GM12872 (cell line): Measurements from ENCODE around the gene LARGE1.

Source experiments
- CTCF ChIP-seq: IDR thresholded peaks from 3 replicates; pipeline ENCODE4 v1.5.1; 2011; ENCODE audit warnings: low read depth, mild to moderate bottlenecking, low read length, moderate library complexity; ENCODE audit not compliant: insufficient read depth

Gene LARGE1

GRCh38 chr22:33467620-33468095 is 452.6 kb downstream of the LARGE1 start:
- TF ChIP-seq CTCF, result no peak

- TF ChIP-seq CTCF, result no peak
These were observed 453.2 kb downstream of the LARGE1 start for GRCh38 chr22:33467080-33467479.

DNA sequence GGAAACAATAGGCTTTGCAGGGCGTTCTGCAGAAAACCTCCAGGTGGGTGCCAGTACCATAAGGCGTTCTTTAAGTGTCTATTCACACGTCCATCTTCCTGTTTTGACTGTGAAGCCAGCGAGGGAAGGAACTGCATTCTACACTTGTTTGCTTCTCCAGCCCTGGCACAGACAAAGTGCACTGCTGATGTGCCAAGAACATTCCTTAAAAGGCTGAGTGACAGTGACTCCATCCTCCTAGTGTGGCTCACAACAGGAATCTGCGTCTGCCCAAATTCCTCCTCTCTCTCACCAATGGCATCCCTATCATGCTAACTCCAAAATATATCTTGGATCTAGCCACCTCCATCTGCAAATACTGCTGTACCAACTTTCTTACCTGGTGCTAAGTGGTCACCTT is 454.7 kb downstream of the LARGE1 start:
- TF ChIP-seq CTCF, result no peak

DNA sequence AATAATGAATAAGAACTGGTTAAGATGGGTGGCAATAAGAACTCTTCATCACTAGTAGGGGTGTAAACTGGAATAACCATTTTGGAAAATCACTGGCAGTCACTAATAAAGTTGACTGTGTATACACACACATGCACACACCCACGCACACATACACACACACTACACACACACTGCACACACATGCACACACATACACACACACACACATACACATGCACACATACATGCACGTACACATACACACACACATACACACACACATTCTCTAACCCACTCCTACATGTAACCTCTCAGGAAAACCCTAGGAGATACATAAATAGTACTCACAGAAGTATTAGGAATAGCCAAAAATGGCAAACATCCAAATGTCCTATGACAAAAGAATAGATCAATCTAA is 455.6 kb downstream of the LARGE1 start:
- TF ChIP-seq CTCF, result no peak

DNA sequence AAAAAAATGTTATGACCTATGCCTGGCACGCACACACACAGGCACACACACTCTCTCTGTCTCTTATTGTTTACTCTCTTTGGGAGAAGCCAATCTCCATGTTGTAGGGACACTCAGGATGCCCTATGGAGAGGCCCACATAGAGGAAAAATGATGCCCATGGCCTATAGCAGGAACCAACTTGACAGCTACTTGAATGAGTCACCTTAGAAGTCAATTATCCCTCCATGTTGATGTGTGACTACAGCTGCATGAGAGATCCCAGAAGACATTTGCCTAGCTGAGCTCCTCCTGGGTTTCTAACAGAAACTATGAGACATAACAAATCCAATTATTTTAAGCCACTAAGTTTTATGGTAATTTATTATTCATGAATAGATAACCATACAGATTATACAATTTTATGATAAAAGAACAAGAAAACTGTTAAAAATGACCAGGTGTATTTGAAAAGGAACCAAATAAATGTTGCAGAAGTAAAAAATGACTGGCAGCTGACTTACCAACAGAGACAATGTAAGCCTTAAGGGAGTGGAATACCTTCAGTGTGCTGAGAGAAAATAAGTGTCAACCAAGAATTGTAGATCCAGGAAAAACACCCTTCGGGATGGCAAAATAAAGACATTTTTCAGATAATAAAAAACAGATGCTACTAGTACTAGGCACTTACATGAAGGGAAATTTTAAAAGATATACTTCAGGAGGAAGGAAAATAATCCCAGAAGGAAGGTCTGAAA is 458.4 kb downstream of the LARGE1 start:
- no peak for TF ChIP-seq CTCF

GRCh38 chr22:33459137-33459536 is 461.1 kb downstream of the LARGE1 start:
- no peak for TF ChIP-seq CTCF

GRCh38 chr22:33456511-33456910 is 463.8 kb downstream of the LARGE1 start:
- no peak for TF ChIP-seq CTCF

- no peak for TF ChIP-seq CTCF
These were observed 465.2 kb downstream of the LARGE1 start for GRCh38 chr22:33455036-33455435.
